Neuronal stem cell (in vitro differentiated cells): Measurements from ENCODE around the gene TRAF1.
A peak's percentile ranks its signal among the peaks of the same experiment; 100 is the strongest.

ENCODE experiments used
- DNase-seq: peaks from one replicate; pipeline ENCODE4 v3.0.0-alpha.2; 2013; ENCODE audit warnings: low spot score
- H2AFZ ChIP-seq: one replicate; pipeline ENCODE4 v1.6.1; 2013; ENCODE audit warnings: mild to moderate bottlenecking, low read length, inconsistent platforms
- H2AK5ac ChIP-seq: 2 replicates; pipeline ENCODE4 v1.6.1; 2013; ENCODE audit warnings: low read depth, mild to moderate bottlenecking, inconsistent platforms, low read length, moderate library complexity, mixed read lengths
- H2BK120ac ChIP-seq: 2 replicates; pipeline ENCODE4 v1.6.1; 2013; ENCODE audit warnings: low read depth, mild to moderate bottlenecking, inconsistent platforms, low read length, moderate library complexity, mixed read lengths
- H2BK12ac ChIP-seq: one replicate; pipeline ENCODE4 v1.6.1; 2013; ENCODE audit warnings: low read length, inconsistent platforms
- H2BK15ac ChIP-seq: 2 replicates; pipeline ENCODE4 v1.6.1; 2013; ENCODE audit warnings: mild to moderate bottlenecking, low read length, inconsistent platforms, mixed read lengths
- H2BK5ac ChIP-seq: one replicate; pipeline ENCODE4 v1.6.1; 2013; ENCODE audit warnings: inconsistent platforms, mild to moderate bottlenecking, low read length, moderate library complexity
- H3K14ac ChIP-seq: one replicate; pipeline ENCODE4 v1.6.1; 2013; ENCODE audit warnings: low read length, inconsistent platforms
- H3K18ac ChIP-seq: 2 replicates; pipeline ENCODE4 v1.6.1; 2013; ENCODE audit warnings: low read length, inconsistent platforms
- H3K23ac ChIP-seq: 2 replicates; pipeline ENCODE4 v1.6.1; 2013; ENCODE audit warnings: low read depth, mild to moderate bottlenecking, mixed read lengths, low read length, inconsistent platforms; ENCODE audit not compliant: poor library complexity
- H3K27ac ChIP-seq: replicated peaks from 3 replicates; pipeline ENCODE4 v1.5.1; 2013; ENCODE audit warnings: low read length, inconsistent platforms
- H3K27me3 ChIP-seq, 3 experiments: 2 replicates each; pipeline ENCODE4 v1.6.1; 2013; ENCODE audit warnings: low read length in 3 of 3, mild to moderate bottlenecking in 2 of 3, inconsistent platforms in 1 of 3, low read depth in 1 of 3, mixed read lengths in 1 of 3, moderate library complexity in 1 of 3; ENCODE audit not compliant: control insufficient read depth in 3 of 3, insufficient read depth in 3 of 3
- H3K36me3 ChIP-seq, 2 donors: replicated peaks in 1 of 2; 2 replicates each; pipeline ENCODE4 v1.6.1; 2013; ENCODE audit warnings: low read length in 2 of 2; ENCODE audit not compliant: control insufficient read depth in 2 of 2, insufficient read depth in 2 of 2
- H3K4ac ChIP-seq: 2 replicates; pipeline ENCODE4 v1.6.1; 2013; ENCODE audit warnings: inconsistent platforms, mild to moderate bottlenecking, low read length, moderate library complexity
- H3K4me1 ChIP-seq, 2 donors: 1 replicate in 1 of 2; 2 replicates in 1 of 2; pipeline ENCODE4 v1.6.1; 2013; ENCODE audit warnings: low read length in 2 of 2, low read depth in 1 of 2; ENCODE audit not compliant: control insufficient read depth in 2 of 2, insufficient read depth in 1 of 2
- H3K4me2 ChIP-seq: one replicate; pipeline ENCODE4 v1.6.1; 2013; ENCODE audit warnings: mild to moderate bottlenecking, low read length, inconsistent platforms; ENCODE audit not compliant: insufficient read depth, poor library complexity, severe bottlenecking
- H3K4me3 ChIP-seq, 2 donors: 2 replicates each; pipeline ENCODE4 v1.5.1; 2013; ENCODE audit warnings: low read length in 2 of 2, mild to moderate bottlenecking in 2 of 2, inconsistent platforms in 1 of 2, moderate library complexity in 1 of 2
- H3K79me1 ChIP-seq: one replicate; pipeline ENCODE4 v1.6.1; 2013; ENCODE audit warnings: low read depth, mild to moderate bottlenecking, inconsistent platforms, low read length, moderate library complexity
- H3K9ac ChIP-seq: one replicate; pipeline ENCODE4 v1.6.1; 2013; ENCODE audit warnings: mild to moderate bottlenecking, low read depth, low read length, inconsistent platforms; ENCODE audit not compliant: poor library complexity
- H3K9me3 ChIP-seq, 2 donors: replicated peaks in 1 of 2; 2 replicates each; pipeline versions ENCODE3 to v1.6.1; 2013; ENCODE audit warnings: low read length in 2 of 2, mild to moderate bottlenecking in 2 of 2, inconsistent platforms in 1 of 2, low read depth in 1 of 2, mixed read lengths in 1 of 2, moderate library complexity in 1 of 2; ENCODE audit not compliant: control insufficient read depth in 2 of 2, insufficient read depth in 1 of 2
- H4K8ac ChIP-seq: one replicate; pipeline ENCODE4 v1.6.1; 2013; ENCODE audit warnings: low read depth, mild to moderate bottlenecking, inconsistent platforms, low read length, moderate library complexity
- H4K91ac ChIP-seq: one replicate; pipeline ENCODE4 v1.6.1; 2013; ENCODE audit warnings: low read length, low read depth, mild to moderate bottlenecking, inconsistent platforms; ENCODE audit not compliant: poor library complexity
- WGBS, 2 donors: extraction: QIAGEN DNeasy Blood & Tissue Kit; methylation state at CpG; one replicate each; pipeline ENCODE4 v1.1.7; 2013; ENCODE audit warnings: missing lambda C conversion rate in 2 of 2, mixed read lengths in 1 of 2; ENCODE audit not compliant: insufficient read length in 2 of 2, insufficient replicate concordance in 1 of 2; ENCODE audit errors: extremely low coverage in 2 of 2; 5-methylcytosine and 5-hydroxymethylcytosine counted together

Gene TRAF1

DNA sequence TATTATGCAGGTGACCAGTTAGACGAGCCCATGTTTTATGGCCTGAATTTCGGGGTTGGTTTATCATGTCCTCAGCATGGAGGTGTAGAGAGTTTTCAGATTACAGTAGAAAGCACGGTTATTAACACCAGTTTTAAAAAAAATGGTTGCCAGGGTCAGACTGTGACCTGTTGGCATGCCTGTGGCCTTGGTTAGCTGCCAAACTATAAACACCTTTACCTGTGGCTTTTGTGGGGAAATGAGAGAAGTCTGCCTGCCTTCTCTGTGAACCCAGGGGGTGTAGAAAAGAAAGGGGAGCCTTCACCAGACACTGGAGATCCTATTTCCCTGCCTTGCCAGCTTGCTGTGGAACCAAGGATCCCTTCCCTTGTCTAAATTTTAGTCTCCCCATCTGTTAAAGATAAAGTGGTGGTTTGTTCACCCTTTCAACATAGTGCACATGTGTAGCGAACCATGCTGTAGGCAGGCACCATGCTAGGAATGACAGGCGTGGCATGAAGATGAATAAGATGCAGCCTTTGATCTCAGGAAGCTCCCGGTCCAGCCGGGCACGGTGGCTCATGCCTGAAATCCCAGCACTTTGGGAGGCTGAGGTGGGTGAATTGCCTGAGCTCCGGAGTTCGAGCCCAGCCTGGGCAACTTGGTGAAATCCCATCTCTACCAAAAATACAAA is 43.5 kb downstream of the TRAF1 start:
- Histone ChIP-seq H2BK12ac (no peak overlapping the region), H3K79me1 (no peaks in the 10 kb centered on the region), H3K27ac (no peak overlapping the region), H3K4ac (no peak overlapping the region), H2AK5ac (no peak overlapping the region), H4K91ac (no peak overlapping the region), H3K18ac (no peak overlapping the region), H3K23ac (no peak overlapping the region), H2BK120ac (no peak overlapping the region), H3K9ac (no peak overlapping the region), H3K36me3 (no peaks in the 10 kb centered on the region), H2AFZ (no peak overlapping the region), H2BK5ac (no peak overlapping the region), H4K8ac (no peak overlapping the region), H3K9me3 (no peaks in the 10 kb centered on the region), H3K27me3 (peaks cover 0 to 10% (median 0%) of the 10 kb centered on the region in 3 experiments), H3K4me1 (no peaks in the 10 kb centered on the region), H3K4me2 (no peak overlapping the region), H3K14ac (no peak overlapping the region), H2BK15ac (no peak overlapping the region), H3K4me3 (no peak overlapping the region)
- WGBS, 2 donors = no CpG with 5 or more reads among the region's 10 CpGs
- no peak for DNase-seq

DNA sequence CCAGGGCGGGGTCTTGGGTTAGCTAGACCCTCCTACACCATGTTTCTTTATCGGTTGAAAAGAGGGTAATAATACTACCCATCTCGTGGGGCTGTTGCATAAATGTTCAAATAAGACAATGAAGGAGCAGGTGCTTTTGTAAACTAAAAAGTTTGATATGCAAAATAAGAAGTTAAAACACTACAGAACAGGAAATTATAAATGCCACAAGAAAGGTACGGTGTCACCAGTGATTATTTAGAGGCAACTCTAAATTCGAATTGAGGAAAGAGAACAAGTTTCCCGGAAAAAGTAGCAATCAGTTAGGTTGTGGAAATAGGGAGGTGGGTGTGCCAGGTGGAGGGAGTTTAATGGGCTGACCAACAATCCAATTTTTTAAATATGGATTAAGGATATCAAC is 47.1 kb downstream of the TRAF1 start:
- Histone ChIP-seq H3K18ac (no peak overlapping the region), H3K4me1 (peaks cover 10 to 11% of the 10 kb centered on the region in 2 donors), H2BK120ac (no peak overlapping the region), H3K27me3 (peaks cover 0 to 3% (median 2%) of the 10 kb centered on the region in 3 experiments), H4K8ac (no peak overlapping the region), H3K4me2 (no peak overlapping the region), H3K4me3 (no peak overlapping the region), H3K14ac (no peak overlapping the region), H3K9me3 (no peaks in the 10 kb centered on the region), H2BK12ac (no peak overlapping the region), H2AFZ (no peak overlapping the region), H3K4ac (no peak overlapping the region), H3K27ac (no peak overlapping the region), H2AK5ac (no peak overlapping the region), H4K91ac (no peak overlapping the region), H2BK5ac (no peak overlapping the region), H3K36me3 (peaks cover 0 to 5% of the 10 kb centered on the region in 2 donors), H2BK15ac (no peak overlapping the region), H3K79me1 (no peaks in the 10 kb centered on the region), H3K9ac (no peak overlapping the region), H3K23ac (no peak overlapping the region)
- DNase-seq = no peak
- WGBS, 2 donors = no CpG with 5 or more reads among the region's 6 CpGs

DNA sequence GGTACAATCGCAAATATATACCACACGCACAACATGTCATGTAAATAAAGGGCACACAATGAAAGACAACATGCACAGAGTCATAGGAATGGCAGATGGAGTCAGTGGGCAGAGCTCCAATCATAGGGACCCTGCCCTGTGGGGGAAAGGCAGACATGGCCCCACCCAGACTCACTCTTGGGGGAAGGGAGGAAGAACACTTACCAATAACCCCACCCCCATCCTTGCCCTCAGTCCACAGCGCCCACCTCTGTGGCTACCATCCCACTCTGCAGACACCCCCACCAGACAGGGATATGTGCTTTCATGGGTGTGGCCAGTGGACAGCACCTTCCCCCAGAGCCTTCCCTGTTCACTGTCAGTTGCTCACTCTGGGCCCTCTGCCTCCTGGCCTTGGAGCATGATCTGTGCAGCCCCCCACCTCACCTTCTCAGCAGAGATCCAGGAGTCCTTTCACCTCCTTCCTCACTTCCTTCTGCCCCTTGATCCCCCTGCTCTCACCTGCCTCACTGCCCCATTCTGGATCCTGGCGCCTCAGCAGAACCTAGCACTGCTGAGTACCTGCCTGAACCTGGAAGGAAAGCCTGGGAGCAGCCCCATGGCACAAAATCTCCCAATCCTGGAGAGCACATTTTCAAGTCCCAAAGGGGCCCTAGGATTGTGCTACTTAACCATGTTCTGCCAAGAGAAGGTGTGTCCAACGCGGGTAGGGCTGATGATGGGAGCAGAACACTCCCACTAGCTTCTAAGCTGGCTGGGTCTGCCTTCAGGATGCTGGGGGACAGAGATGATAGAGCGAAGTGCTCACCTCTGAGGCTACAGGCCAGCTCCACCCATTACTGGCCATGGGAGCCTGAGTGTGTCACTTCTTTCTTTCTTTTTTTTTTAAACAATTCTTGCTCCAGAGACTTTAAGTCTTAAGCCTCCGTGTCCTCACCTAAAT is 48.1 kb downstream of the TRAF1 start:
- H3K4ac ChIP-seq = no peak overlapping the region
- H2AFZ ChIP-seq = no peak overlapping the region
- H3K4me3 ChIP-seq = no peak overlapping the region
- no peak for DNase-seq
- H3K4me2 ChIP-seq = no peak overlapping the region
- no peak overlapping the region for H4K8ac ChIP-seq
- H3K14ac ChIP-seq = no peak overlapping the region
- H3K23ac ChIP-seq = peak overlapping the region; percentile 18
- no peaks in the 10 kb centered on the region for H3K9me3 ChIP-seq
- peaks cover 0 to 3% (median 2%) of the 10 kb centered on the region in 3 experiments for H3K27me3 ChIP-seq
- peaks cover 11% of the 10 kb centered on the region in 2 donors for H3K4me1 ChIP-seq
- no peak overlapping the region for H4K91ac ChIP-seq
- no peak overlapping the region for H2BK5ac ChIP-seq
- peak overlapping the region; percentile 36 for H3K18ac ChIP-seq
- H3K79me1 ChIP-seq = no peaks in the 10 kb centered on the region
- H3K36me3 ChIP-seq = peaks cover 6 to 15% of the 10 kb centered on the region in 2 donors
- H2AK5ac ChIP-seq = peak overlapping the region; percentile 7
- H2BK15ac ChIP-seq = no peak overlapping the region
- H2BK12ac ChIP-seq = no peak overlapping the region
- WGBS, 2 donors = no CpG with 5 or more reads among the region's 8 CpGs
- no peak overlapping the region for H3K27ac ChIP-seq
- H2BK120ac ChIP-seq = no peak overlapping the region
- no peak overlapping the region for H3K9ac ChIP-seq
